Caco-2 (cell line): ENCODE data around the gene FAM13B. TPM values are rescaled to one million over a fixed set of nuclear protein-coding genes. Genes with fewer than 3 reads are reported as not detected.
"Not testable (repeated sequence)": the region's sequence is repeated elsewhere in the genome, so short reads cannot be mapped to it uniquely, and the experiment has no call there.

Experiments used
- BruUV-seq: library from RNA; stranded (reverse); fragments of 400-500 nt; replicated peaks from 2 replicates; lab custom pipeline; 2021; lab: Mats Ljungman, UMichigan
- CTCF ChIA-PET: fragments of 300-600 bp; sonication (Branson Sonifier 250); formaldehyde crosslinking; loops from one replicate; lab custom pipeline; 2022; ENCODE audit warnings: antibody characterized with exemption; lab: Charles Lee
- POLR2A ChIA-PET: fragments of 300-600 bp; sonication (Branson Sonifier 250); formaldehyde crosslinking; loops from one replicate; lab custom pipeline; 2022; ENCODE audit warnings: antibody characterized with exemption; lab: Charles Lee
- DNase-seq, 2 experiments: peaks; one replicate each; pipeline versions ENCODE4 v3.0.0 to v3.0.0-alpha.2; 2020 to 2022
- H3K27me3 ChIP-seq: replicated peaks from 2 replicates; pipeline ENCODE4 v1.6.0; 2011; ENCODE audit warnings: low read length; ENCODE audit not compliant: control insufficient read depth, insufficient read depth
- H3K36me3 ChIP-seq: 2 replicates; pipeline ENCODE4 v1.5.1; 2011; ENCODE audit warnings: low read length; ENCODE audit not compliant: control insufficient read depth, insufficient read depth
- H3K4me1 ChIP-seq: fragments of 250-450 bp; sonication (Bioruptor Pico); 2 replicates; pipeline ENCODE4 v1.5.1; 2020; ENCODE audit warnings: mild to moderate bottlenecking
- H3K4me3 ChIP-seq: 2 replicates; pipeline ENCODE4 v1.5.1; 2011; ENCODE audit warnings: low read depth, mild to moderate bottlenecking, control low read depth, low read length
- H3K9me3 ChIP-seq: fragments of 250-450 bp; sonication (Bioruptor Pico); 2 replicates; pipeline ENCODE4 v1.5.1; 2020; ENCODE audit warnings: mild to moderate bottlenecking, moderate library complexity
- H3K27ac Mint-ChIP-seq: one replicate; pipeline ENCODE4 v1.8.0; 2022; ENCODE audit warnings: mixed read lengths; ENCODE audit not compliant: unreplicated experiment
- H3K27me3 Mint-ChIP-seq: one replicate; pipeline ENCODE4 v1.8.0; 2022; ENCODE audit warnings: mixed read lengths; ENCODE audit not compliant: insufficient read depth, unreplicated experiment
- H3K36me3 Mint-ChIP-seq: one replicate; pipeline ENCODE4 v1.8.0; 2022; ENCODE audit warnings: mild to moderate bottlenecking, mixed read lengths; ENCODE audit not compliant: insufficient read depth, unreplicated experiment
- H3K4me1 Mint-ChIP-seq: one replicate; pipeline ENCODE4 v1.8.0; 2022; ENCODE audit warnings: low read depth, mixed read lengths; ENCODE audit not compliant: unreplicated experiment
- H3K4me3 Mint-ChIP-seq: one replicate; pipeline ENCODE4 v1.8.0; 2022; ENCODE audit warnings: mild to moderate bottlenecking, moderate library complexity, mixed read lengths; ENCODE audit not compliant: unreplicated experiment
- H3K9me3 Mint-ChIP-seq: one replicate; pipeline ENCODE4 v1.8.0; 2022; ENCODE audit warnings: mixed read lengths; ENCODE audit not compliant: unreplicated experiment
- CTCF ChIP-seq, 2 experiments: fragments of 200-600 bp in 1 of 2; IDR thresholded peaks; 1 replicate in 1 of 2; 2 replicates in 1 of 2; pipeline versions ENCODE4 v1.5.1 to v1.8.0; 2011 to 2022; ENCODE audit warnings: antibody characterized with exemption in 1 of 2, control low read depth in 1 of 2, inconsistent platforms in 1 of 2, low read depth in 1 of 2, low read length in 1 of 2, mild to moderate bottlenecking in 1 of 2, moderate library complexity in 1 of 2; ENCODE audit not compliant: insufficient read depth in 1 of 2, severe bottlenecking in 1 of 2, unreplicated experiment in 1 of 2
- intact Hi-C: fragments of 100-400 bp; cut with micrococcal nuclease; formaldehyde crosslinking; loops from one replicate; pipeline ENCODE4 v1.10.0; 2022; ENCODE audit not compliant: unreplicated experiment
- total RNA-seq: library from RNA; stranded (reverse); gene quantifications from 2 replicates; pipeline ENCODE4 v1.2.3, GENCODE V29; 2022

FAM13B gene
- total RNA-seq, 1 experiment from 2014 or later = 55.8 TPM

- H3K4me1 Mint-ChIP-seq = peaks cover 18% of the 10 kb centered on the region
- CTCF ChIA-PET = interaction anchor here (0.7 kb wide), 1 partner anchor 96 kb away, joined by 6 read pairs; no protein-coding TSS in a partner anchor
- no peak overlapping the region for H3K27ac Mint-ChIP-seq
Observed at GRCh38 chr5:138029501-138029900, 3.4 kb downstream of the FAM13B start.

GRCh38 chr5:138028971-138029365, 3.9 kb downstream of the FAM13B start:
- no peaks in the 10 kb centered on the region for H3K27me3 Mint-ChIP-seq
- no peaks in the 10 kb centered on the region for H3K36me3 ChIP-seq

More at GRCh38 chr5:138029501-138029900, 3.4 kb downstream of the FAM13B start:
- DNase-seq = no peak
- Histone ChIP-seq H3K4me3 (no peak overlapping the region), H3K9me3 (no peaks in the 10 kb centered on the region), H3K27me3 (no peaks in the 10 kb centered on the region), H3K4me1 (peaks cover 9% of the 10 kb centered on the region), H3K36me3 (no peaks in the 10 kb centered on the region)
- BruUV-seq = no TSS peak
- Mint-ChIP-seq H3K4me3 (no peak overlapping the region), H3K36me3 (peaks cover 30% of the 10 kb centered on the region), H3K9me3 (no peaks in the 10 kb centered on the region), H3K27me3 (no peaks in the 10 kb centered on the region)
- no peak for TF ChIP-seq CTCF (IDR thresholded peaks at IDR 0.05; ENCODE audit: insufficient read depth in 1 of 2, low read depth in 1 of 2, low read length in 1 of 2, severe bottlenecking in 1 of 2, unreplicated experiment in 1 of 2)
- POLR2A ChIA-PET = interaction anchor here (0.6 to 0.7 kb wide), 2 partner anchors 99 to 230 kb away, joined by 4 to 8 read pairs; no protein-coding TSS in a partner anchor
- intact Hi-C loops = no loop called here

GRCh38 chr5:138028262-138028970, 4.5 kb downstream of the FAM13B start:
- DNase-seq, H3K4me1 ChIP-seq, H3K27me3 Mint-ChIP-seq, BruUV-seq, H3K4me3 ChIP-seq, CTCF ChIA-PET, intact Hi-C loops, H3K27ac Mint-ChIP-seq, POLR2A ChIA-PET, H3K9me3 ChIP-seq, H3K27me3 ChIP-seq, H3K36me3 ChIP-seq, H3K9me3 Mint-ChIP-seq, H3K4me3 Mint-ChIP-seq: not testable (repeated sequence)
- H3K4me1 Mint-ChIP-seq = peaks cover 25% of the 10 kb centered on the region
- H3K36me3 Mint-ChIP-seq = peaks cover 30% of the 10 kb centered on the region

More at GRCh38 chr5:138028971-138029365, 3.9 kb downstream of the FAM13B start:
- H3K4me3 ChIP-seq = no peak overlapping the region
- no peak overlapping the region for H3K27ac Mint-ChIP-seq
- H3K4me1 Mint-ChIP-seq = peaks cover 23% of the 10 kb centered on the region
- POLR2A ChIA-PET = no interaction called here
- peaks cover 30% of the 10 kb centered on the region for H3K36me3 Mint-ChIP-seq
- CTCF ChIA-PET = no interaction called here
- peaks cover 7% of the 10 kb centered on the region for H3K4me1 ChIP-seq
- DNase-seq = no peak
- H3K9me3 Mint-ChIP-seq = no peaks in the 10 kb centered on the region
- no peak overlapping the region for H3K4me3 Mint-ChIP-seq
- H3K9me3 ChIP-seq = no peaks in the 10 kb centered on the region
- no peak for TF ChIP-seq CTCF (IDR thresholded peaks at IDR 0.05; ENCODE audit: insufficient read depth in 1 of 2, low read depth in 1 of 2, low read length in 1 of 2, severe bottlenecking in 1 of 2, unreplicated experiment in 1 of 2)
- no peaks in the 10 kb centered on the region for H3K27me3 ChIP-seq
- no TSS peak for BruUV-seq
- intact Hi-C loops = no loop called here

- peaks cover 19% of the 10 kb centered on the region for H3K4me1 ChIP-seq
- BruUV-seq, DNase-seq, H3K27me3 Mint-ChIP-seq, H3K36me3 ChIP-seq, CTCF ChIA-PET, POLR2A ChIA-PET, H3K9me3 Mint-ChIP-seq, H3K27me3 ChIP-seq, H3K4me3 ChIP-seq, intact Hi-C loops, H3K4me3 Mint-ChIP-seq, H3K27ac Mint-ChIP-seq, H3K9me3 ChIP-seq: not testable (repeated sequence)
- Mint-ChIP-seq H3K36me3 (peaks cover 17% of the 10 kb centered on the region), H3K4me1 (peaks cover 40% of the 10 kb centered on the region)
Observed at GRCh38 chr5:138026793-138027192, 6.1 kb downstream of the FAM13B start.
